Endothelial cell of umbilical vein (primary cell): Measurements from ENCODE around the gene CD99L2. TPM values are rescaled to one million over a fixed set of nuclear protein-coding genes. Genes with fewer than 3 reads are reported as not detected.

Experiments
- BruUV-seq: library from RNA; stranded (reverse); fragments of 400-500 nt; replicated peaks from 2 replicates; lab custom pipeline; 2021; lab: Mats Ljungman, UMichigan
- CTCF ChIA-PET: fragments of 300-600, 350-600 bp; sonication (Branson Sonifier 250); formaldehyde crosslinking; loops from one replicate; lab custom pipeline; 2021; ENCODE audit warnings: antibody characterized with exemption, inconsistent platforms; lab: Charles Lee
- POLR2A ChIA-PET: fragments of 300-600, 350-600 bp; sonication (Branson Sonifier 250); formaldehyde crosslinking; loops from one replicate; lab custom pipeline; 2021; ENCODE audit warnings: antibody characterized with exemption, inconsistent platforms; lab: Charles Lee
- DNase-seq: peaks from one replicate; pipeline ENCODE4 v3.0.0-alpha.2; 2011; ENCODE audit warnings: low read depth, low spot score
- FAIRE-seq: peaks from 2 replicates; lab custom pipeline; 2011; peaks lifted over from hg19 to GRCh38; lab: Jason Lieb, UNC
- H2AFZ ChIP-seq: 2 replicates; pipeline ENCODE4 v1.6.0; 2012; ENCODE audit warnings: low read depth, low read length, control low read depth, inconsistent platforms
- H3K27ac ChIP-seq: 2 replicates; pipeline ENCODE4 v1.5.1; 2011; ENCODE audit warnings: low read depth, mild to moderate bottlenecking, control low read depth, low read length, moderate library complexity; ENCODE audit not compliant: insufficient read depth
- H3K27me3 ChIP-seq, 2 experiments: 2 replicates each; pipeline versions ENCODE4 v1.6.0 to v1.6.1; 2011; ENCODE audit warnings: low read length in 2 of 2, mixed read lengths in 1 of 2; ENCODE audit not compliant: control insufficient read depth in 2 of 2, insufficient read depth in 2 of 2
- H3K36me3 ChIP-seq, 2 experiments: 2 replicates in 1 of 2; 3 replicates in 1 of 2; pipeline ENCODE4 v1.5.1; 2011; ENCODE audit warnings: low read length in 2 of 2, mild to moderate bottlenecking in 1 of 2, moderate library complexity in 1 of 2; ENCODE audit not compliant: control insufficient read depth in 2 of 2, insufficient read depth in 2 of 2; ENCODE audit errors: extremely low read depth in 1 of 2
- H3K4me1 ChIP-seq: 3 replicates; pipeline ENCODE4 v1.5.1; 2011; ENCODE audit warnings: mild to moderate bottlenecking, low read length; ENCODE audit not compliant: control insufficient read depth, insufficient read depth; ENCODE audit errors: extremely low read depth
- H3K4me2 ChIP-seq: 2 replicates; pipeline ENCODE4 v1.6.1; 2011; ENCODE audit warnings: low read length, control low read depth, mixed read lengths; ENCODE audit not compliant: insufficient read depth
- H3K4me3 ChIP-seq, 3 experiments: fragments of 200-600 bp in 1 of 3; sonication (generic), shearing (Covaris generic) in 1 of 3; replicated peaks in 1 of 3; 2 replicates each; pipeline ENCODE4 v1.5.1; 2011 to 2016; ENCODE audit warnings: control low read depth in 3 of 3, low read length in 3 of 3, mild to moderate bottlenecking in 2 of 3, inconsistent platforms in 1 of 3, low read depth in 1 of 3, moderate library complexity in 1 of 3; ENCODE audit not compliant: insufficient read depth in 1 of 3
- H3K79me2 ChIP-seq: 2 replicates; pipeline ENCODE4 v1.6.0; 2012; ENCODE audit warnings: low read length, inconsistent platforms; ENCODE audit not compliant: control insufficient read depth, insufficient read depth
- H3K9ac ChIP-seq: replicated peaks from 2 replicates; pipeline ENCODE3; 2011; ENCODE audit warnings: low read length, control low read depth; ENCODE audit not compliant: insufficient read depth; ENCODE audit errors: extremely low read depth
- H3K9me1 ChIP-seq: replicated peaks from 3 replicates; pipeline ENCODE4 v1.6.0; 2011; ENCODE audit warnings: mild to moderate bottlenecking, low read length; ENCODE audit not compliant: control insufficient read depth, insufficient read depth; ENCODE audit errors: extremely low read depth
- H3K9me3 ChIP-seq: replicated peaks from 2 replicates; pipeline ENCODE4 v1.5.1; 2012; ENCODE audit warnings: low read length, inconsistent platforms; ENCODE audit not compliant: control insufficient read depth, insufficient read depth
- H4K20me1 ChIP-seq: replicated peaks from 2 replicates; pipeline ENCODE3; 2011; ENCODE audit warnings: mild to moderate bottlenecking, low read length; ENCODE audit not compliant: control insufficient read depth, insufficient read depth; ENCODE audit errors: extremely low read depth
- EZH2 ChIP-seq: IDR thresholded peaks from 2 replicates; pipeline ENCODE4 v1.6.1; 2012; ENCODE audit warnings: borderline replicate concordance, low read depth, mild to moderate bottlenecking, moderate library complexity, low read length, inconsistent platforms; ENCODE audit not compliant: severe bottlenecking
- FOS ChIP-seq: IDR thresholded peaks from 2 replicates; pipeline ENCODE4 v1.6.1; 2011; ENCODE audit warnings: mild to moderate bottlenecking, low read length, moderate library complexity, borderline replicate concordance; ENCODE audit not compliant: insufficient read depth
- GATA2 ChIP-seq: IDR thresholded peaks from 2 replicates; pipeline ENCODE4 v1.7.0; 2011; ENCODE audit warnings: low read depth, mild to moderate bottlenecking, moderate library complexity, mixed read lengths, low read length; ENCODE audit not compliant: insufficient read length, insufficient read depth
- JUN ChIP-seq: IDR thresholded peaks from 2 replicates; pipeline ENCODE4 v1.6.1; 2011; ENCODE audit warnings: borderline replicate concordance, low read depth; ENCODE audit not compliant: insufficient read length, insufficient read depth
- MAX ChIP-seq: IDR thresholded peaks from 2 replicates; pipeline ENCODE4 v1.6.1; 2011; ENCODE audit not compliant: insufficient read depth, insufficient read length
- MYC ChIP-seq: IDR thresholded peaks from one replicate; pipeline ENCODE4 v1.6.1; 2011; ENCODE audit warnings: mild to moderate bottlenecking, low read depth, low read length
- POLR2A ChIP-seq: IDR thresholded peaks from 2 replicates; pipeline ENCODE4 v1.6.1; 2012; ENCODE audit warnings: low read depth, mild to moderate bottlenecking, control low read depth, low read length
- POLR2AphosphoS5 ChIP-seq: IDR thresholded peaks from 2 replicates; pipeline ENCODE4 v1.6.1; 2012; ENCODE audit warnings: low read depth, mild to moderate bottlenecking, control low read depth, low read length, moderate library complexity; ENCODE audit not compliant: insufficient read depth
- dilution Hi-C: fragments of 300-500 bp; cut with MboI; formaldehyde crosslinking; loops from one replicate; pipeline ENCODE4 v1.15.0; 2019; ENCODE audit warnings: low sequenced_read_pairs; ENCODE audit not compliant: extremely low pct_ligation_motif_present
- intact Hi-C: fragments of 100-400 bp; cut with micrococcal nuclease; formaldehyde crosslinking; loops from one replicate; pipeline ENCODE4 v1.10.0; 2022
- polyA plus RNA-seq, 4 experiments: library from polyadenylated mRNA; depleted of rRNA in 3 of 4; stranded (reverse) in 3 of 4; unstranded in 1 of 4; fragments of >200 nt; gene quantifications; 2 replicates each; pipeline versions ENCODE4 v1.2.1 to v1.2.3, GENCODE V29; 2011 to 2012; ENCODE audit warnings: missing spikeins in 1 of 4
- total RNA-seq: library from RNA; stranded (reverse); gene quantifications from 2 replicates; pipeline ENCODE4 v1.2.3, GENCODE V29; 2021
- TF ChIP-seq, protein P1 (sequence below), 2 donors: IDR thresholded peaks; 1 replicate in 1 of 2; 2 replicates in 1 of 2; pipeline ENCODE4 v1.5.1; 2011; ENCODE audit warnings: low read length in 2 of 2, mild to moderate bottlenecking in 2 of 2, moderate library complexity in 2 of 2, control low read depth in 1 of 2, inconsistent platforms in 1 of 2, low read depth in 1 of 2; ENCODE audit not compliant: insufficient read depth in 1 of 2; ENCODE audit errors: extremely low read depth in 1 of 2

The CD99L2 gene
- total and polyA plus RNA-seq, 2 donors (not counting 3 experiments of a cell fraction or from before 2014, with no cell fraction given) = 33.2 to 43.4 TPM

GRCh38 chrX:150940844-150941495 is 42.5 kb upstream of the CD99L2 start:
- Histone ChIP-seq H3K36me3 (no peaks in the 10 kb centered on the region), H3K27me3 (no peaks in the 10 kb centered on the region), H3K4me1 (no peaks in the 10 kb centered on the region), H3K4me3 (no peak overlapping the region), H3K9ac (no peak overlapping the region), H3K9me1 (no peaks in the 10 kb centered on the region), H3K9me3 (no peaks in the 10 kb centered on the region), H3K79me2 (no peaks in the 10 kb centered on the region), H2AFZ (no peak overlapping the region), H3K4me2 (no peak overlapping the region), H3K27ac (no peak overlapping the region), H4K20me1 (no peaks in the 10 kb centered on the region)
- ChIA-PET POLR2A (no interaction called here), CTCF (no interaction called here)
- intact Hi-C loops (no loop called here), dilution Hi-C loops (no loop called here)
- no TSS peak for BruUV-seq
- FAIRE-seq (no peak), DNase-seq (no peak)
- TF ChIP-seq EZH2 (no peak), MAX (no peak), POLR2AphosphoS5 (no peak), MYC (no peak), JUN (no peak), POLR2A (no peak)

DNA sequence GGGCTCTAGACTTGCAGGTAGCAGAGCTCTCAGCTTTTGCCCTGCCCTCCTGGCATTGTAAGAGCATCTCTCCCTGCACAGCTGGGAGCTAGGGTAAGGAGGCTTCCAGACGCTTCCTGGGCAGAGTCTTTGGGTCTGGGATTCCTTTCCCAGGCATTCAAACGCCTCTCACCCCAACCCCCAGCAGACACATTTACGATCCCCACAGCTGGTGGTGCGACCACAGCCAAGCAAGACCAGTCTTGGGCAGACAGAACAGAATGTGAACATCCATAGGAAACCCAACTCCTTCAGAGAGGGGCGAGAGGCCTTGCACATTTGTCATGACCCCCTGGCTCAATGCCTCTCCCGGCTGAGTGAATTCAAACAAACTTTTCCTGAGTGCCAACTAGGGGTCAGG is 38.1 kb upstream of the CD99L2 start:
- H3K36me3 ChIP-seq = no peaks in the 10 kb centered on the region
- H3K4me1 ChIP-seq = no peaks in the 10 kb centered on the region
- no peaks in the 10 kb centered on the region for H3K27me3 ChIP-seq
- no peak overlapping the region for H2AFZ ChIP-seq
- DNase-seq (no peak), FAIRE-seq (no peak)
- no peak overlapping the region for H3K9ac ChIP-seq
- no peaks in the 10 kb centered on the region for H3K9me3 ChIP-seq
- CTCF ChIA-PET = interaction anchor here (1.4 kb wide), 1 partner anchor 22 kb away, joined by 3 read pairs; no protein-coding TSS in a partner anchor
- no peaks in the 10 kb centered on the region for H3K9me1 ChIP-seq
- intact Hi-C loops (no loop called here), dilution Hi-C loops (no loop called here)
- H3K4me2 ChIP-seq = no peak overlapping the region
- no peak overlapping the region for H3K27ac ChIP-seq
- no peaks in the 10 kb centered on the region for H3K79me2 ChIP-seq
- TF ChIP-seq GATA2 (no peak), JUN (no peak), POLR2A (no peak), FOS (no peak), MYC (no peak), MAX (no peak), POLR2AphosphoS5 (no peak), EZH2 (no peak)
- TF ChIP-seq, protein P1, sequence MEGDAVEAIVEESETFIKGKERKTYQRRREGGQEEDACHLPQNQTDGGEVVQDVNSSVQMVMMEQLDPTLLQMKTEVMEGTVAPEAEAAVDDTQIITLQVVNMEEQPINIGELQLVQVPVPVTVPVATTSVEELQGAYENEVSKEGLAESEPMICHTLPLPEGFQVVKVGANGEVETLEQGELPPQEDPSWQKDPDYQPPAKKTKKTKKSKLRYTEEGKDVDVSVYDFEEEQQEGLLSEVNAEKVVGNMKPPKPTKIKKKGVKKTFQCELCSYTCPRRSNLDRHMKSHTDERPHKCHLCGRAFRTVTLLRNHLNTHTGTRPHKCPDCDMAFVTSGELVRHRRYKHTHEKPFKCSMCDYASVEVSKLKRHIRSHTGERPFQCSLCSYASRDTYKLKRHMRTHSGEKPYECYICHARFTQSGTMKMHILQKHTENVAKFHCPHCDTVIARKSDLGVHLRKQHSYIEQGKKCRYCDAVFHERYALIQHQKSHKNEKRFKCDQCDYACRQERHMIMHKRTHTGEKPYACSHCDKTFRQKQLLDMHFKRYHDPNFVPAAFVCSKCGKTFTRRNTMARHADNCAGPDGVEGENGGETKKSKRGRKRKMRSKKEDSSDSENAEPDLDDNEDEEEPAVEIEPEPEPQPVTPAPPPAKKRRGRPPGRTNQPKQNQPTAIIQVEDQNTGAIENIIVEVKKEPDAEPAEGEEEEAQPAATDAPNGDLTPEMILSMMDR (IDR thresholded peaks at IDR 0.05; ENCODE audit: extremely low read depth in 1 of 2, insufficient read depth in 1 of 2, low read depth in 1 of 2, low read length in 2 of 2) = no peak
- POLR2A ChIA-PET = no interaction called here
- BruUV-seq = no TSS peak
- no peak overlapping the region for H3K4me3 ChIP-seq
- no peaks in the 10 kb centered on the region for H4K20me1 ChIP-seq
